Measurements from ENCODE around the gene MSMP. TPM values are rescaled to one million over a fixed set of nuclear protein-coding genes. Genes with fewer than 3 reads are reported as not detected.

MSMP gene
- total RNA-seq, 1 donor from 2014 or later: not detected

DNA sequence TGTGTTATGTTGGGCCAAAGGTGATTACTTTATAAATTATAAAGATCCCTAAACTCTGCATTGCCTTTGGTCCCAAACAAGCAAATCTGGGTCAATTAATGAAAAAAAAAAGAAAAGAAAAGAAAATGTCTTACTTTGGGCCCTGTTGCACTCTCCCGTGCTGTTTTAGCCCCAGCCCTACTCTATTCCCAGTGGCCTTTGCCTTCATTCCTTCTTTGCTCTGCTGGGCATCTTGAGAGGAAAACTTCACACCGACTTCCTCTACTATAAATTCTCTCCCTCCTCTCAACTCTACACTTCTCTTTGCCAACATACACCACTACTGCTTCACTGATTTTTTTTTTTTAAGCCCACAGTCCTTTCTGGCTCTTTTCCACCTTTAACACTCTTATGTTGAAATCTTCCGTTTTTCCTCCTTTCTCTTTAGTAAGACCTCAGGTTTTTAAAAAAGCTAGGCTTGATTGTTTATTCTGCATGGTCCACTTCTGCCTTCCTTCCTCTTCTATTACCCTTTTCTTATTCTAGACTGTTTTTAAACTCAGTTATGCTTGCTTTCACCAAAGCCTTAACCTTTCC lies 4.5 kb upstream of the MSMP start:
- Histone ChIP-seq H3K36me3 (ENCODE audit: control insufficient read depth in 3 of 3, insufficient read depth in 3 of 3, low read length in 3 of 3) (peaks cover 16 to 23% (median 18%) of the 10 kb centered on the region in 3 donors), H3K4me1 (ENCODE audit: control insufficient read depth in 3 of 3, insufficient read depth in 3 of 3, low read length in 3 of 3) (peaks cover 17 to 22% (median 20%) of the 10 kb centered on the region in 3 donors), H3K27me3 (ENCODE audit: control insufficient read depth in 3 of 3, insufficient read depth in 3 of 3, low read length in 3 of 3) (no peaks in the 10 kb centered on the region), H3K4me3 (ENCODE audit: low read length in 3 of 3) (no peak overlapping the region), H3K9ac (ENCODE audit: low read depth in 1 of 3, low read length in 3 of 3) (no peak overlapping the region), H3K9me3 (ENCODE audit: control insufficient read depth in 3 of 3, low read length in 3 of 3) (no peaks in the 10 kb centered on the region), H3K27ac (ENCODE audit: low read depth, low read length) (no peak overlapping the region)

DNA sequence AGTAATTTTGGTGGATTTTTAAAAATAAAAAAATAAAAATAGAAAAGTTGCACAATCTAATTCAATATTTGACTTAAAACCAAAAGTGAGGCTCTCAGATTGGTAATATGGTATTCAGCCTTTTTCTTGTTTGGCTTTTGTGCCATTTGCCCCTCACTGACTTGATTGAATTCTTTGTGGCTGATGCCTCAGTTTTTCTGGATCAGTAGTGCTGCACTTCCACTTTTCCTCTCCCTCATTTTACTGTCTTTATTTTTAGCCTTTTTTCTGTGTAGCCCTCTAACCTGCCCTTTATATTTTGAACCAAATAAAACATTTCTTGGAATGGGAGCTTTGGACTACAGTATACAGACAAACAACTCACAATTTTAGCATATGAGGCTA lies 3.8 kb upstream of the MSMP start:
- Histone ChIP-seq H3K9ac (ENCODE audit: low read depth in 1 of 3, low read length in 3 of 3) (no peak overlapping the region), H3K36me3 (ENCODE audit: control insufficient read depth in 3 of 3, insufficient read depth in 3 of 3, low read length in 3 of 3) (peaks cover 22 to 30% (median 25%) of the 10 kb centered on the region in 3 donors), H3K4me3 (ENCODE audit: low read length in 3 of 3) (no peak overlapping the region), H3K9me3 (ENCODE audit: control insufficient read depth in 3 of 3, low read length in 3 of 3) (no peaks in the 10 kb centered on the region), H3K4me1 (ENCODE audit: control insufficient read depth in 3 of 3, insufficient read depth in 3 of 3, low read length in 3 of 3) (peaks cover 17 to 22% (median 20%) of the 10 kb centered on the region in 3 donors), H3K27ac (ENCODE audit: low read depth, low read length) (peak overlapping the region; percentile 88), H3K27me3 (ENCODE audit: control insufficient read depth in 3 of 3, insufficient read depth in 3 of 3, low read length in 3 of 3) (no peaks in the 10 kb centered on the region)

DNA sequence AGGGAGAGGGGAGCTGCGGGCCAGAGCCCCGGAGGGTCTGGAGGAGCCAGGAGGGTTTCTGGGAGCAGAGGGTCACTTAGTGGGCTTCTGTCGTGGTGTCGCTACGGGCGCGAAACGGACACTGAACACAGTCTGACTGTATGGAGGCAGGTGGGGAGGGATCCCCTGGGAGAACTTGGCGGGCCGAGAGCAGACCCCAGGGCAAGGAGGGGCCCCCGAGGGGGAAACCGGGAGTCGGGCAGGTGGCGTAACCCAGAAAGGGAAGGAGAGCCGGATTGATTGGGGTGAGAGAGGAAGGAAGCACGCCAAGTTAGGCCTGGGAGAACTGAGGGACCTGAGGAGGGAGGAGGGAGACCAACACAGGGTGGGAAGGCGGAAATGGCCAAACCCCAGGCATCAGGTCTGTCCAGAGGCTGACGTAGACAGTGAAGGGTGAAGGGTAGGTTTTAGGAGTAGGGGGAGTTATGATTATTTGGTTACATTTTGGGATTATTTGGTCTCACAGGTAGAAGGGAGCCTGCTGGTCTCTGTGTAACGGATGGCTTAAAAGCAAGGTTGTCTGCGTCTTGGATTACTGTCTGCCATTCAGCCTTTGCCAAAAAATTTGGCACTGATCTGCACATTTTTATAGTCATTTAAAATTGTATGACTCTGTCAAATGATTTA lies 3.3 kb upstream of the MSMP start:
- H3K27ac ChIP-seq (ENCODE audit: low read depth, low read length): peak overlapping the region; percentile 88
- peak overlapping the region; percentile 82 to 92 (median 85) for H3K9ac ChIP-seq (ENCODE audit: low read depth in 1 of 3, low read length in 3 of 3)
- peaks cover 27 to 35% (median 30%) of the 10 kb centered on the region in 3 donors for H3K36me3 ChIP-seq (ENCODE audit: control insufficient read depth in 3 of 3, insufficient read depth in 3 of 3, low read length in 3 of 3)
- H3K9me3 ChIP-seq (ENCODE audit: control insufficient read depth in 3 of 3, low read length in 3 of 3): no peaks in the 10 kb centered on the region
- H3K4me1 ChIP-seq (ENCODE audit: control insufficient read depth in 3 of 3, insufficient read depth in 3 of 3, low read length in 3 of 3): peaks cover 17 to 22% (median 20%) of the 10 kb centered on the region in 3 donors
- H3K27me3 ChIP-seq (ENCODE audit: control insufficient read depth in 3 of 3, insufficient read depth in 3 of 3, low read length in 3 of 3): no peaks in the 10 kb centered on the region
- H3K4me3 ChIP-seq (ENCODE audit: low read length in 3 of 3): peak overlapping the region; percentile 68 to 80 (median 70)

GRCh38 chr9:35756275-35757225 lies 2.5 kb upstream of the MSMP start:
- Histone ChIP-seq H3K9ac (ENCODE audit: low read depth in 1 of 3, low read length in 3 of 3) (peak overlapping the region; percentile 82 to 92 (median 85)), H3K27ac (ENCODE audit: low read depth, low read length) (peak overlapping the region; percentile 88), H3K27me3 (ENCODE audit: control insufficient read depth in 3 of 3, insufficient read depth in 3 of 3, low read length in 3 of 3) (no peaks in the 10 kb centered on the region), H3K36me3 (ENCODE audit: control insufficient read depth in 3 of 3, insufficient read depth in 3 of 3, low read length in 3 of 3) (peaks cover 35 to 43% (median 38%) of the 10 kb centered on the region in 3 donors), H3K4me1 (ENCODE audit: control insufficient read depth in 3 of 3, insufficient read depth in 3 of 3, low read length in 3 of 3) (peaks cover 17 to 22% (median 20%) of the 10 kb centered on the region in 3 donors), H3K9me3 (ENCODE audit: control insufficient read depth in 3 of 3, low read length in 3 of 3) (no peaks in the 10 kb centered on the region), H3K4me3 (ENCODE audit: low read length in 3 of 3) (peak overlapping the region; percentile 68 to 80 (median 71))

- H3K27ac ChIP-seq (ENCODE audit: low read depth, low read length): no peak overlapping the region
- no peaks in the 10 kb centered on the region for H3K9me3 ChIP-seq (ENCODE audit: control insufficient read depth in 3 of 3, low read length in 3 of 3)
- peaks cover 27 to 32% (median 27%) of the 10 kb centered on the region in 3 donors for H3K4me1 ChIP-seq (ENCODE audit: control insufficient read depth in 3 of 3, insufficient read depth in 3 of 3, low read length in 3 of 3)
- H3K27me3 ChIP-seq (ENCODE audit: control insufficient read depth in 3 of 3, insufficient read depth in 3 of 3, low read length in 3 of 3): no peaks in the 10 kb centered on the region
- H3K4me3 ChIP-seq (ENCODE audit: low read length in 3 of 3): no peak overlapping the region
- H3K9ac ChIP-seq (ENCODE audit: low read depth in 1 of 3, low read length in 3 of 3): no peak overlapping the region
- H3K36me3 ChIP-seq (ENCODE audit: control insufficient read depth in 3 of 3, insufficient read depth in 3 of 3, low read length in 3 of 3): peaks cover 46 to 54% (median 51%) of the 10 kb centered on the region in 3 donors
These were observed 995 bp upstream of the MSMP start for GRCh38 chr9:35755071-35755470.

DNA sequence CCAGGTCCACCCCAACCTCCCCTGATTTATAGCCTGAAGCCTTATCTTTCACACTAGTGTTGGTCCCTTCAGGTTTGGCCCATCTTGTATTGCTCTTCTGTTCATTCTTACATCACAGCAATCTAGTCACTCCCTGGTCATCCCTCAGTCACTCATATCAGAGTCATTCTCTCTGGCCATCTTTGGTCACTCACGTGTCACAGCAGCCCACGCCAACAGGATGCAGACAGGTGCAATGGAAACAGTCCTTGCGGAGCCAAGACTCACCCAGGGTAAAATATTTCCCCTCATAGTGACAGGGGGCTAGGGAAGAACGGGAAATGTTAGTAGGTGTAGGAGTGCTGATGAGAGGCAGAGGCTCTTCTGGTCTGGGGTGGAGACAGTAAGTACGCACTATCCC lies 610 bp downstream of the MSMP start:
- Histone ChIP-seq H3K9ac (ENCODE audit: low read depth in 1 of 3, low read length in 3 of 3) (no peak overlapping the region), H3K27ac (ENCODE audit: low read depth, low read length) (no peak overlapping the region), H3K36me3 (ENCODE audit: control insufficient read depth in 3 of 3, insufficient read depth in 3 of 3, low read length in 3 of 3) (peaks cover 47 to 54% (median 52%) of the 10 kb centered on the region in 3 donors), H3K27me3 (ENCODE audit: control insufficient read depth in 3 of 3, insufficient read depth in 3 of 3, low read length in 3 of 3) (no peaks in the 10 kb centered on the region), H3K4me1 (ENCODE audit: control insufficient read depth in 3 of 3, insufficient read depth in 3 of 3, low read length in 3 of 3) (peaks cover 28 to 38% (median 36%) of the 10 kb centered on the region in 3 donors), H3K9me3 (ENCODE audit: control insufficient read depth in 3 of 3, low read length in 3 of 3) (no peaks in the 10 kb centered on the region), H3K4me3 (ENCODE audit: low read length in 3 of 3) (no peak overlapping the region)

DNA sequence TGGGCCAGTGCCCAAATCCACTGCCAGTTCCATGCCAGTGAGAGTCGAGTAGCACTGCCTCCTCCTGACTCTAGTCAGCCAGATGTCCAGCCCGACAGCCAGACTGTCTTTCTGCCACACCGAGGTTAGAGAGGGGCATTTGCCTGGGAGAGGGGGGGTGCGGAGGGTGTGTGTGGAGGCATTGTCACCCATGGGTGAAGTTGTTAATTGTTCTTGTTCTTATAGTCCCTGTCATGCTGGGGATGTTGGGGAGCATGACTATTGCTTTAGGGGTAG lies 3.9 kb downstream of the MSMP start:
- Histone ChIP-seq H3K4me3 (ENCODE audit: low read length in 3 of 3) (peak overlapping the region; percentile 84 to 91 (median 87)), H3K4me1 (ENCODE audit: control insufficient read depth in 3 of 3, insufficient read depth in 3 of 3, low read length in 3 of 3) (peaks cover 41 to 49% (median 46%) of the 10 kb centered on the region in 3 donors), H3K36me3 (ENCODE audit: control insufficient read depth in 3 of 3, insufficient read depth in 3 of 3, low read length in 3 of 3) (peaks cover 49 to 54% (median 53%) of the 10 kb centered on the region in 3 donors)

GRCh38 chr9:35749515-35750255 lies 4.4 kb downstream of the MSMP start:
- no peaks in the 10 kb centered on the region for H3K27me3 ChIP-seq (ENCODE audit: control insufficient read depth in 3 of 3, insufficient read depth in 3 of 3, low read length in 3 of 3)
- peaks cover 41 to 50% (median 46%) of the 10 kb centered on the region in 3 donors for H3K4me1 ChIP-seq (ENCODE audit: control insufficient read depth in 3 of 3, insufficient read depth in 3 of 3, low read length in 3 of 3)
- H3K27ac ChIP-seq (ENCODE audit: low read depth, low read length): peak overlapping the region; percentile 92
- peak overlapping the region; percentile 96 to 97 (median 96) for H3K9ac ChIP-seq (ENCODE audit: low read depth in 1 of 3, low read length in 3 of 3)
- peak overlapping the region; percentile 84 to 91 (median 87) for H3K4me3 ChIP-seq (ENCODE audit: low read length in 3 of 3)
- H3K36me3 ChIP-seq (ENCODE audit: control insufficient read depth in 3 of 3, insufficient read depth in 3 of 3, low read length in 3 of 3): peaks cover 46 to 53% (median 48%) of the 10 kb centered on the region in 3 donors
- H3K9me3 ChIP-seq (ENCODE audit: control insufficient read depth in 3 of 3, low read length in 3 of 3): no peaks in the 10 kb centered on the region

More for the DNA sequence above, 3.9 kb downstream of the MSMP start:
- H3K27ac ChIP-seq (ENCODE audit: low read depth, low read length): peak overlapping the region; percentile 92
- no peaks in the 10 kb centered on the region for H3K9me3 ChIP-seq (ENCODE audit: control insufficient read depth in 3 of 3, low read length in 3 of 3)
- no peaks in the 10 kb centered on the region for H3K27me3 ChIP-seq (ENCODE audit: control insufficient read depth in 3 of 3, insufficient read depth in 3 of 3, low read length in 3 of 3)
- peak overlapping the region; percentile 96 to 97 (median 96) for H3K9ac ChIP-seq (ENCODE audit: low read depth in 1 of 3, low read length in 3 of 3)

- no peaks in the 10 kb centered on the region for H3K27me3 ChIP-seq (ENCODE audit: control insufficient read depth in 3 of 3, insufficient read depth in 3 of 3, low read length in 3 of 3)
- H3K36me3 ChIP-seq (ENCODE audit: control insufficient read depth in 3 of 3, insufficient read depth in 3 of 3, low read length in 3 of 3): peaks cover 46 to 53% (median 48%) of the 10 kb centered on the region in 3 donors
- H3K9me3 ChIP-seq (ENCODE audit: control insufficient read depth in 3 of 3, low read length in 3 of 3): no peaks in the 10 kb centered on the region
- peak within 1 kb of the TSS; percentile 84 to 91 (median 87) for H3K4me3 ChIP-seq (ENCODE audit: low read length in 3 of 3)
- H3K9ac ChIP-seq (ENCODE audit: low read depth in 1 of 3, low read length in 3 of 3): peak within 1 kb of the TSS; percentile 96 to 97 (median 96)
- peaks cover 45 to 57% (median 52%) of the 10 kb centered on the region in 3 donors for H3K4me1 ChIP-seq (ENCODE audit: control insufficient read depth in 3 of 3, insufficient read depth in 3 of 3, low read length in 3 of 3)
- H3K27ac ChIP-seq (ENCODE audit: low read depth, low read length): peak within 1 kb of the TSS; percentile 92
These were observed 5.1 kb downstream of the MSMP start, which contains the start of the genes GBA2 and RGP1 for GRCh38 chr9:35748858-35749514. TSS of gene GBA2 (minus strand) at chr9:35749228. CDS start at chr9:35748704, 524 bp downstream. TSS of gene RGP1 (plus strand) at chr9:35749287. CDS start at chr9:35749756, 469 bp downstream.

Data from skeletal muscle tissue (tissue), 4 donors.